ENCODE data around the gene LAMTOR3. TPM values are rescaled to one million over a fixed set of nuclear protein-coding genes. Genes with fewer than 3 reads are reported as not detected.
A peak's percentile ranks its signal among the peaks of the same experiment; 100 is the strongest.

Gene LAMTOR3
- total and polyA plus RNA-seq, 10 of the 15 experiments (the other 5 are each of a cell fraction or from before 2014, with no cell fraction given), result 30.1 to 120 (median 65.5) TPM

GRCh38 chr4:99847362-99847976, 46.8 kb downstream of the LAMTOR3 start (continued):
- TF ChIP-seq JUND (IDR thresholded peaks at IDR 0.05; ENCODE audit: low read depth, low read length), result no peak
- TF ChIP-seq KAT2A (conservative IDR thresholded peaks at IDR 0.05; ENCODE audit: control insufficient read depth, low read depth, low read length), result no peak
- TF ChIP-seq, protein P1, sequence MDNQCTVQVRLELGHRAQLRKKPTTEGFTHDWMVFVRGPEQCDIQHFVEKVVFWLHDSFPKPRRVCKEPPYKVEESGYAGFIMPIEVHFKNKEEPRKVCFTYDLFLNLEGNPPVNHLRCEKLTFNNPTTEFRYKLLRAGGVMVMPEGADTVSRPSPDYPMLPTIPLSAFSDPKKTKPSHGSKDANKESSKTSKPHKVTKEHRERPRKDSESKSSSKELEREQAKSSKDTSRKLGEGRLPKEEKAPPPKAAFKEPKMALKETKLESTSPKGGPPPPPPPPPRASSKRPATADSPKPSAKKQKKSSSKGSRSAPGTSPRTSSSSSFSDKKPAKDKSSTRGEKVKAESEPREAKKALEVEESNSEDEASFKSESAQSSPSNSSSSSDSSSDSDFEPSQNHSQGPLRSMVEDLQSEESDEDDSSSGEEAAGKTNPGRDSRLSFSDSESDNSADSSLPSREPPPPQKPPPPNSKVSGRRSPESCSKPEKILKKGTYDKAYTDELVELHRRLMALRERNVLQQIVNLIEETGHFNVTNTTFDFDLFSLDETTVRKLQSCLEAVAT (IDR thresholded peaks at IDR 0.05), result peak; percentile 84
- TF ChIP-seq, protein P2, sequence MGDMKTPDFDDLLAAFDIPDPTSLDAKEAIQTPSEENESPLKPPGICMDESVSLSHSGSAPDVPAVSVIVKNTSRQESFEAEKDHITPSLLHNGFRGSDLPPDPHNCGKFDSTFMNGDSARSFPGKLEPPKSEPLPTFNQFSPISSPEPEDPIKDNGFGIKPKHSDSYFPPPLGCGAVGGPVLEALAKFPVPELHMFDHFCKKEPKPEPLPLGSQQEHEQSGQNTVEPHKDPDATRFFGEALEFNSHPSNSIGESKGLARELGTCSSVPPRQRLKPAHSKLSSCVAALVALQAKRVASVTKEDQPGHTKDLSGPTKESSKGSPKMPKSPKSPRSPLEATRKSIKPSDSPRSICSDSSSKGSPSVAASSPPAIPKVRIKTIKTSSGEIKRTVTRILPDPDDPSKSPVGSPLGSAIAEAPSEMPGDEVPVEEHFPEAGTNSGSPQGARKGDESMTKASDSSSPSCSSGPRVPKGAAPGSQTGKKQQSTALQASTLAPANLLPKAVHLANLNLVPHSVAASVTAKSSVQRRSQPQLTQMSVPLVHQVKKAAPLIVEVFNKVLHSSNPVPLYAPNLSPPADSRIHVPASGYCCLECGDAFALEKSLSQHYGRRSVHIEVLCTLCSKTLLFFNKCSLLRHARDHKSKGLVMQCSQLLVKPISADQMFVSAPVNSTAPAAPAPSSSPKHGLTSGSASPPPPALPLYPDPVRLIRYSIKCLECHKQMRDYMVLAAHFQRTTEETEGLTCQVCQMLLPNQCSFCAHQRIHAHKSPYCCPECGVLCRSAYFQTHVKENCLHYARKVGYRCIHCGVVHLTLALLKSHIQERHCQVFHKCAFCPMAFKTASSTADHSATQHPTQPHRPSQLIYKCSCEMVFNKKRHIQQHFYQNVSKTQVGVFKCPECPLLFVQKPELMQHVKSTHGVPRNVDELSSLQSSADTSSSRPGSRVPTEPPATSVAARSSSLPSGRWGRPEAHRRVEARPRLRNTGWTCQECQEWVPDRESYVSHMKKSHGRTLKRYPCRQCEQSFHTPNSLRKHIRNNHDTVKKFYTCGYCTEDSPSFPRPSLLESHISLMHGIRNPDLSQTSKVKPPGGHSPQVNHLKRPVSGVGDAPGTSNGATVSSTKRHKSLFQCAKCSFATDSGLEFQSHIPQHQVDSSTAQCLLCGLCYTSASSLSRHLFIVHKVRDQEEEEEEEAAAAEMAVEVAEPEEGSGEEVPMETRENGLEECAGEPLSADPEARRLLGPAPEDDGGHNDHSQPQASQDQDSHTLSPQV (IDR thresholded peaks at IDR 0.05), result peak; percentile 77
- no peak for TF ChIP-seq NFXL1 (IDR thresholded peaks at IDR 0.05; ENCODE audit: borderline replicate concordance)
- 0 out of 2 replicates have a peak, but pooled peaks have one; percentile 11 for TF ChIP-seq TAF1 (IDR thresholded peaks at IDR 0.05; ENCODE audit: borderline replicate concordance, low read depth, low read length)
- TF ChIP-seq E4F1 (IDR thresholded peaks at IDR 0.05; ENCODE audit: borderline replicate concordance, partially characterized antibody), result no peak
- TF ChIP-seq EZH2 (IDR thresholded peaks at IDR 0.05; ENCODE audit: borderline replicate concordance, control insufficient read depth, low read depth, low read length), result no peak
- TF ChIP-seq, protein P3, sequence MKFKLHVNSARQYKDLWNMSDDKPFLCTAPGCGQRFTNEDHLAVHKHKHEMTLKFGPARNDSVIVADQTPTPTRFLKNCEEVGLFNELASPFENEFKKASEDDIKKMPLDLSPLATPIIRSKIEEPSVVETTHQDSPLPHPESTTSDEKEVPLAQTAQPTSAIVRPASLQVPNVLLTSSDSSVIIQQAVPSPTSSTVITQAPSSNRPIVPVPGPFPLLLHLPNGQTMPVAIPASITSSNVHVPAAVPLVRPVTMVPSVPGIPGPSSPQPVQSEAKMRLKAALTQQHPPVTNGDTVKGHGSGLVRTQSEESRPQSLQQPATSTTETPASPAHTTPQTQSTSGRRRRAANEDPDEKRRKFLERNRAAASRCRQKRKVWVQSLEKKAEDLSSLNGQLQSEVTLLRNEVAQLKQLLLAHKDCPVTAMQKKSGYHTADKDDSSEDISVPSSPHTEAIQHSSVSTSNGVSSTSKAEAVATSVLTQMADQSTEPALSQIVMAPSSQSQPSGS (IDR thresholded peaks at IDR 0.05; ENCODE audit: low read length), result peak; percentile 92
- TF ChIP-seq ZBED1 (IDR thresholded peaks at IDR 0.05; ENCODE audit: borderline replicate concordance), result peak; percentile 87; the same call in 1 of the 2 replicates
- peak; percentile 68 for TF ChIP-seq MEF2B (IDR thresholded peaks at IDR 0.05; ENCODE audit: partially characterized antibody, poor library complexity, severe bottlenecking)
- TF ChIP-seq RBBP5 (conservative IDR thresholded peaks at IDR 0.05), result no peak
- no peak for TF ChIP-seq USF2 (IDR thresholded peaks at IDR 0.05; ENCODE audit: borderline replicate concordance, low read depth, low read length)
- peak; percentile 91 for TF ChIP-seq SKIL (IDR thresholded peaks at IDR 0.05; ENCODE audit: low read depth, poor library complexity, severe bottlenecking)
- TF ChIP-seq FOS (IDR thresholded peaks at IDR 0.05; ENCODE audit: borderline replicate concordance, extremely low read depth, insufficient read length), result no peak
- peak; percentile 78 for TF ChIP-seq TCF12 (IDR thresholded peaks at IDR 0.05; ENCODE audit: low read depth, low read length)

Data from GM12878 (cell line).